T-helper 2 cell treated with Interferon-gamma antibody and Interleukin-4, amounts not matched to agents 100 ng/mL and 5 ng/mL, for 36 hours (primary cell): Measurements from ENCODE around the gene RASGRP2. TPM values are rescaled to one million over a fixed set of nuclear protein-coding genes. Genes with fewer than 3 reads are reported as not detected.

Experiments
- intact Hi-C: fragments of 100-400 bp; cut with micrococcal nuclease; formaldehyde crosslinking; loops from one replicate; pipeline ENCODE4 v1.15.1; 2023
- total RNA-seq: library from RNA; stranded (reverse); gene quantifications from 2 replicates; pipeline ENCODE4 v1.2.3, GENCODE V29; 2022

Gene RASGRP2
- total RNA-seq, 1 donor from 2014 or later, result 276 TPM

- intact Hi-C loops, result loop anchor here (1.0 kb wide), 1 partner anchor 34 kb away; no protein-coding TSS in a partner anchor
These were observed 21.5 kb downstream of the RASGRP2 start for GRCh38 chr11:64722141-64723065.

GRCh38 chr11:64721359-64721699 is 22.6 kb downstream of the RASGRP2 start:
- intact Hi-C loops, result no loop called here

GRCh38 chr11:64720640-64721358 is 23.1 kb downstream of the RASGRP2 start:
- intact Hi-C loops, result no loop called here

- intact Hi-C loops, result no loop called here
These were observed 23.8 kb downstream of the RASGRP2 start for GRCh38 chr11:64720167-64720566.

GRCh38 chr11:64719406-64719805 is 24.5 kb downstream of the RASGRP2 start:
- intact Hi-C loops, result no loop called here

- intact Hi-C loops, result no loop called here
These were observed 25.2 kb downstream of the RASGRP2 start for GRCh38 chr11:64718780-64719124.

- intact Hi-C loops, result no loop called here
These were observed 25.7 kb downstream of the RASGRP2 start for GRCh38 chr11:64718084-64718779.

GRCh38 chr11:64717268-64717578 is 26.7 kb downstream of the RASGRP2 start:
- intact Hi-C loops, result no loop called here

- intact Hi-C loops, result no loop called here
These were observed 27.3 kb downstream of the RASGRP2 start for GRCh38 chr11:64716473-64717267.

- intact Hi-C loops, result no loop called here
These were observed 28.0 kb downstream of the RASGRP2 start for GRCh38 chr11:64715756-64716472.

- intact Hi-C loops, result no loop called here
These were observed 28.8 kb downstream of the RASGRP2 start for GRCh38 chr11:64715110-64715509.

GRCh38 chr11:64714666-64715065 is 29.3 kb downstream of the RASGRP2 start:
- intact Hi-C loops, result no loop called here

GRCh38 chr11:64713781-64714363 is 30.1 kb downstream of the RASGRP2 start:
- intact Hi-C loops, result no loop called here

- intact Hi-C loops, result no loop called here
These were observed 30.8 kb downstream of the RASGRP2 start for GRCh38 chr11:64713016-64713707.

GRCh38 chr11:64712430-64713015 is 31.4 kb downstream of the RASGRP2 start:
- intact Hi-C loops, result no loop called here

GRCh38 chr11:64711956-64712362 is 32.0 kb downstream of the RASGRP2 start:
- intact Hi-C loops, result no loop called here

GRCh38 chr11:64711138-64711955 is 32.6 kb downstream of the RASGRP2 start:
- intact Hi-C loops, result no loop called here

- intact Hi-C loops, result no loop called here
These were observed 33.4 kb downstream of the RASGRP2 start for GRCh38 chr11:64710418-64711137.
